Ovary (tissue), 9 donors: Measurements from ENCODE around the gene DARS2. TPM values are rescaled to one million over a fixed set of nuclear protein-coding genes. Genes with fewer than 3 reads are reported as not detected.
"Not testable (repeated sequence)": the region's sequence is repeated elsewhere in the genome, so short reads cannot be mapped to it uniquely, and the experiment has no call there.

Experiments used
- DNase-seq, 5 donors: peaks; one replicate each; pipeline ENCODE4 v3.0.0-alpha.2; 2019 to 2020
- H3K27ac ChIP-seq, 2 donors: fragments of 200-600 bp; one replicate each; pipeline versions ENCODE4 v1.5.1 to v1.8.0; 2019 to 2022
- H3K27me3 ChIP-seq: fragments of 200-600 bp; one replicate; pipeline ENCODE4 v1.8.0; 2022
- H3K36me3 ChIP-seq: fragments of 200-600 bp; sonication (generic); one replicate; pipeline ENCODE4 v1.5.1; 2019
- H3K4me1 ChIP-seq: one replicate; pipeline ENCODE4 v1.8.1; 2013; ENCODE audit warnings: mild to moderate bottlenecking, moderate library complexity; ENCODE audit not compliant: insufficient read depth
- H3K4me3 ChIP-seq: fragments of 200-600 bp; sonication (generic); one replicate; pipeline ENCODE4 v1.5.1; 2017
- H3K9me3 ChIP-seq, 2 donors: fragments of 200-600 bp in 1 of 2; sonication (generic) in 1 of 2; one replicate each; pipeline versions ENCODE4 v1.5.1 to v1.8.1; 2013 to 2019; ENCODE audit warnings: mild to moderate bottlenecking in 1 of 2, moderate library complexity in 1 of 2
- EP300 ChIP-seq: sonication (generic); formaldehyde crosslinking; IDR thresholded peaks from one replicate; pipeline ENCODE4 v1.6.1; 2017; ENCODE audit warnings: antibody characterized with exemption
- POLR2A ChIP-seq: fragments of 450-650 bp; IDR thresholded peaks from one replicate; pipeline ENCODE4 v1.6.1; 2017; ENCODE audit warnings: antibody characterized with exemption, mild to moderate bottlenecking, moderate library complexity
- WGBS, 3 donors: extraction: QIAGEN DNeasy Blood & Tissue Kit in 1 of 3; methylation state at CpG; one replicate each; pipeline versions ENCODE4 v1.1.5 to v1.1.7; 2013 to 2017; 5-methylcytosine and 5-hydroxymethylcytosine counted together
- intact Hi-C, 4 donors: fragments of 100-400 bp; cut with DNase I; formaldehyde crosslinking; loops; one replicate each; pipeline versions ENCODE4 v1.11.0 to v1.15.1; 2022 to 2023
- polyA plus RNA-seq, 2 donors: library from polyadenylated mRNA; stranded (reverse); fragments of 200-250 nt in 1 of 2; fragments of 350-450 nt in 1 of 2; fragmentation: Illumina TruSeq in 1 of 2; extraction: RNeasy Lipid Tissue Mini Kit (QIAGEN cat#74804) in 1 of 2; gene quantifications; one replicate each; pipeline ENCODE4 v1.2.3, GENCODE V29; 2013 to 2014
- total RNA-seq, 7 donors: library from RNA; depleted of rRNA in 2 of 7; stranded (reverse); fragments of >200 nt in 2 of 7; fragmentation: NEBNext Ultra II Directional in 3 of 7; extraction: Animal tissue kit (Norgen Biotek cat#: 25700) in 3 of 7; gene quantifications; one replicate each; pipeline versions ENCODE4 v1.1.0 to v1.2.4, GENCODE V29; 2016 to 2023
- TF ChIP-seq, protein P1 (sequence below), 3 donors: fragments of 450-650 bp in 2 of 3; fragments of 200-600 bp in 1 of 3; IDR thresholded peaks; one replicate each; pipeline versions ENCODE4 v1.5.1 to v1.8.0; 2016 to 2022; ENCODE audit warnings: antibody characterized with exemption in 3 of 3, mild to moderate bottlenecking in 1 of 3
- donor health status: DM: no; HTN: no; CAD: no; lungs with moderate emphysema.
- donor health status: DM: no; HTN: no; CAD: no.
- donor health status: Bipolar disorder and iron deficiency.
- donor health status: DM: yes; HTN: yes; CAD: no.
- donor health status: DM: no; HTN: no; CAD: no.
- donor health status: DM: yes; HTN: yes; CAD: no.

DARS2 gene
- total and polyA plus RNA-seq, 9 donors, result 4.3 to 20.5 (median 9.1) TPM

DNA sequence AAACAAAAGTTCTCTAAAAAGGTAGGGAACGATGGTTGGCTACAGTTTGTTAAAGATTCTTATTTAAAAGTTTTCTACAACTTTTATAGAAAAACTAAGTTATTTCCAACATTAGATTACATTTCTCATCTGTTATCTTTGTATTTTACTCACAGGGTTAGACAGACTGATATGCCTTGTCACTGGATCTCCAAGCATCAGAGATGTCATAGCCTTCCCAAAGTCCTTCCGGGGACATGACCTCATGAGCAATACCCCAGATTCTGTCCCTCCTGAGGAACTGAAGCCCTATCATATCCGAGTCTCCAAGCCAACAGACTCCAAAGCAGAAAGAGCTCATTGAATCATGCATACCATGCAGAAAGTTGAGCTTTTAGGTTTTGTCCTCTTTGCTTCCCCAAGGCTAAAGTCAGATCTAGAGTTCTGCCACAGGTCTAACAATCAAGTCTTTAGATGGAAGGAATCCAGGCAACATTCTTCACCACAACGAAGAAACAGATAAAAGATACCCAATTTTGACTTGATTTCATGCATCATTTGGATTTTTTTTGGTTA, 33.0 kb downstream of the DARS2 start:
- intact Hi-C loops, result no loop called here
- Histone ChIP-seq H3K27me3 (no peaks in the 10 kb centered on the region), H3K27ac (no peak overlapping the region), H3K4me1 (no peaks in the 10 kb centered on the region), H3K4me3 (no peak overlapping the region), H3K36me3 (no peaks in the 10 kb centered on the region), H3K9me3 (no peaks in the 10 kb centered on the region)
- WGBS, 3 donors, result 69 to 81% (median 74%) methylated on average over 4 of the region's 4 CpGs
- DNase-seq, result no peak
- TF ChIP-seq EP300 (no peak), POLR2A (no peak)
- TF ChIP-seq, protein P1, sequence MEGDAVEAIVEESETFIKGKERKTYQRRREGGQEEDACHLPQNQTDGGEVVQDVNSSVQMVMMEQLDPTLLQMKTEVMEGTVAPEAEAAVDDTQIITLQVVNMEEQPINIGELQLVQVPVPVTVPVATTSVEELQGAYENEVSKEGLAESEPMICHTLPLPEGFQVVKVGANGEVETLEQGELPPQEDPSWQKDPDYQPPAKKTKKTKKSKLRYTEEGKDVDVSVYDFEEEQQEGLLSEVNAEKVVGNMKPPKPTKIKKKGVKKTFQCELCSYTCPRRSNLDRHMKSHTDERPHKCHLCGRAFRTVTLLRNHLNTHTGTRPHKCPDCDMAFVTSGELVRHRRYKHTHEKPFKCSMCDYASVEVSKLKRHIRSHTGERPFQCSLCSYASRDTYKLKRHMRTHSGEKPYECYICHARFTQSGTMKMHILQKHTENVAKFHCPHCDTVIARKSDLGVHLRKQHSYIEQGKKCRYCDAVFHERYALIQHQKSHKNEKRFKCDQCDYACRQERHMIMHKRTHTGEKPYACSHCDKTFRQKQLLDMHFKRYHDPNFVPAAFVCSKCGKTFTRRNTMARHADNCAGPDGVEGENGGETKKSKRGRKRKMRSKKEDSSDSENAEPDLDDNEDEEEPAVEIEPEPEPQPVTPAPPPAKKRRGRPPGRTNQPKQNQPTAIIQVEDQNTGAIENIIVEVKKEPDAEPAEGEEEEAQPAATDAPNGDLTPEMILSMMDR (IDR thresholded peaks at IDR 0.05), result no peak

DNA sequence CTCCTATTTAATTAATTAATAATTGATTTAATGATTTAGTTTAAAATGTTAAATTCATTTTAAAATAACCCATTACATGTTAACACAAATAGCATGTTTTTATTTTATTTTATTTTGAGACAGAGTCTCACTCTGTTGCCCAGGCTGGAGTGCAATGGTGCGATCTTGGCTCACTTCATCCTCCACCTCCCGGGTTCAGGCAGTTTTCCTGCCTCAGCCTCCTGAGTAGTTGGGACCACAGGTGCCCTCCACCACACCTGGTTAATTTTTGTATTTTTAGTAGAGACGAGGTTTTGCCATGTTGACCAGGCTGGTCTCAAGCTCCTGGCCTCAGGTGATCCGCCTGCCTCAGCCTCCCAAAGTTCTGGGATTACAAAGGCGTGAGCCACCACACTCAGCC, 35.1 kb downstream of the DARS2 start:
- DNase-seq, H3K27ac ChIP-seq, intact Hi-C loops, H3K27me3 ChIP-seq, H3K9me3 ChIP-seq, H3K4me1 ChIP-seq, H3K4me3 ChIP-seq, H3K36me3 ChIP-seq: not testable (repeated sequence)
- WGBS, 3 donors, result 92 to 96% (median 94%) methylated on average over 5 of the region's 5 CpGs

DNA sequence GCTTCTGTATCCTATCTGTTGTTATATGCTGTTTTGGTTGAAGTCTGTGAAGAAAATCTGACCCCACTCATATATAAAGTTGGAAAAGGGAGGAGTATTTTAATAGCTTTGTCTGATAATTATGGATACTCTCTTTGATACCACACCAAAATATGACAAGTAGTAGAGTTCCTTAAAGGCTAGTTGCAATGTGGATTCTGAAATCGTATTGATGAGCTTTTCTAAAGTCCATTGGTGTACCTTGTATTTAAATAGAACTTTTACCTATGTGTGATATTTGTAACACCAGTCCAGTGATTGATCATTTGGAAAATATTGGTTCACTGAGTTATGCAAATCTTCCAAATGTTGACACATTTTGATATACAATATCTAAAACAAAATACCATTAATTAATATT, 35.6 kb downstream of the DARS2 start:
- Histone ChIP-seq H3K27ac (no peak overlapping the region), H3K9me3 (no peaks in the 10 kb centered on the region), H3K4me3 (no peak overlapping the region), H3K36me3 (no peaks in the 10 kb centered on the region), H3K27me3 (no peaks in the 10 kb centered on the region), H3K4me1 (no peaks in the 10 kb centered on the region)
- DNase-seq, result no peak
- 78 to 88% (median 87%) methylated on average over 1 of the region's 1 CpG for WGBS, 3 donors
- intact Hi-C loops, result no loop called here
- TF ChIP-seq EP300 (no peak), POLR2A (no peak)
- TF ChIP-seq, protein P1 (IDR thresholded peaks at IDR 0.05), result no peak

DNA sequence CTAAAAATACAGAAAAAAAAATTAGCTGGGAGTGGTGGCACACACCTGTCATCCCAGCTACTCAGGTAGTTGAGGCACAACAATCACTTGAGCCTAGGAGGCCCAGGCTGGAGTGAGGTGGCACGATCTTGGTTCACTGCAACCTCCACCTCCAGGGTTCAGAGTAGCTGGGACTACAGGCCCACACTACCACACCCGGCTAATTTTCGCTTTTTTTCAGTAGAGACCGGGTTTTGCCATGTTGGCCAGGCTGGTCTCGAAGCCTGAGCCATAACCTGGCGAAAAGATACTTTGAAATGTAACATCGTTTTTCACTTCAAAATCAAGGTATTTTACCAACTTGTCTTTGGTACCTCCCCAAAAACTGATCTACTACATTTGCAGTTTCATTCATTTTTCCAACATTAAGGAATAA, 37.3 kb downstream of the DARS2 start:
- peaks cover 3% of the 10 kb centered on the region for H3K4me1 ChIP-seq
- H3K36me3 ChIP-seq, result no peaks in the 10 kb centered on the region
- H3K27ac ChIP-seq, result no peak overlapping the region
- WGBS, 3 donors, result 92 to 93% (median 93%) methylated on average over 7 of the region's 7 CpGs
- intact Hi-C loops, result no loop called here
- H3K4me3 ChIP-seq, result no peak overlapping the region
- TF ChIP-seq EP300 (no peak), POLR2A (no peak)
- TF ChIP-seq, protein P1 (IDR thresholded peaks at IDR 0.05), result no peak
- DNase-seq, result no peak
- no peaks in the 10 kb centered on the region for H3K9me3 ChIP-seq
- no peaks in the 10 kb centered on the region for H3K27me3 ChIP-seq

DNA sequence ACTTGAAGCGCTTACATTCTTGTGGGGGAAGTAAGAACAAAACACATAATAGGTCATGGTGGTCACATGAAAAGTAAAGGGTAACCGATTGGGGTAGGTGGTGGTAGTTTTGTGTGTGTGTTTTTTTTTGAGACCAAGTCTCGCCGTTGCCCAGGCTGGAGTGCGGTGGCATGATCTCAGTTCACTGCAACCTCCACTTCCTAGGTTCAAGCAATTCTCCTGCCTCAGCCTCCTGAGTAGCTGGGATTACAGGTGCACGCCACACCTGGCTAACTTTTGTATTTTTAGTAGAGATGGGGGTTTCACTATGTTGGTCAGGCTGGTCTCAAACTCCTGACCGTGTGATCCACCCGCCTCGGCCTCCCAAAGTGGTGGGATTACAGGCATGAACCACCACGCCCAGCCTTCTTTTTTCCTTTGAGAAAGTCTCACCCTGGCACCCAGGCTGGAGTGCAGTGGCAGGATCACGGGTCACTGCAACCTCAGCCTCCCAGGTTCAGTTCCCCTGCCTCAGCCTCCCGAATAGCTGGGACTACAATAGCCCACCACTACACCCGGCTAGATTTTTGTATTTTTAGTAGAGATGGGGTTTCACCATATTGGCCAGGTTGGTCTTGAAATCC, 37.8 kb downstream of the DARS2 start:
- intact Hi-C loops, DNase-seq, H3K27ac ChIP-seq, H3K9me3 ChIP-seq, H3K4me1 ChIP-seq, H3K4me3 ChIP-seq, H3K27me3 ChIP-seq, H3K36me3 ChIP-seq: not testable (repeated sequence)
- WGBS, 3 donors, result 78 to 84% (median 79%) methylated on average over 13 of the region's 13 CpGs
